HG03460 (cell line): ENCODE results near the gene ENOX1.
A peak's percentile ranks its signal among the peaks of the same experiment; 100 is the strongest.

ENCODE experiments used
- ATAC-seq: cut with Tn5 transposase; IDR thresholded peaks from one replicate; pipeline ENCODE4 v1.9.1; 2021; ENCODE audit not compliant: unreplicated experiment

ENOX1 gene

GRCh38 chr13:43785650-43786471 lies 911 bp downstream of the ENOX1 start:
- ATAC-seq: no peak

GRCh38 chr13:43785261-43785649 lies 1.5 kb downstream of the ENOX1 start:
- no peak for ATAC-seq

GRCh38 chr13:43784496-43784895 lies 2.3 kb downstream of the ENOX1 start:
- no peak for ATAC-seq

- ATAC-seq: no peak
These were observed 3.0 kb downstream of the ENOX1 start for GRCh38 chr13:43783820-43784219.

- no peak for ATAC-seq
These were observed 4.1 kb downstream of the ENOX1 start for GRCh38 chr13:43782686-43783085.

GRCh38 chr13:43780666-43781065 lies 6.1 kb downstream of the ENOX1 start:
- no peak for ATAC-seq

- no peak for ATAC-seq
These were observed 10.2 kb downstream of the ENOX1 start for GRCh38 chr13:43776501-43777079.

- no peak for ATAC-seq
These were observed 10.8 kb downstream of the ENOX1 start for GRCh38 chr13:43776006-43776405.

GRCh38 chr13:43773602-43774001 lies 13.2 kb downstream of the ENOX1 start:
- ATAC-seq: no peak

- ATAC-seq: no peak
These were observed 15.9 kb downstream of the ENOX1 start for GRCh38 chr13:43770871-43771270.

- ATAC-seq: no peak
These were observed 17.2 kb downstream of the ENOX1 start for GRCh38 chr13:43769529-43769928.

GRCh38 chr13:43767341-43767931 lies 19.3 kb downstream of the ENOX1 start:
- ATAC-seq: no peak

- no peak for ATAC-seq
These were observed 20.0 kb downstream of the ENOX1 start for GRCh38 chr13:43766725-43767124.

- no peak for ATAC-seq
These were observed 22.4 kb downstream of the ENOX1 start for GRCh38 chr13:43764349-43764748.

GRCh38 chr13:43763143-43763759 lies 23.5 kb downstream of the ENOX1 start:
- no peak for ATAC-seq

- ATAC-seq: no peak
These were observed 25.0 kb downstream of the ENOX1 start for GRCh38 chr13:43761616-43762315.

- no peak for ATAC-seq
These were observed 26.5 kb downstream of the ENOX1 start for GRCh38 chr13:43760257-43760656.

GRCh38 chr13:43758834-43759233 lies 27.9 kb downstream of the ENOX1 start:
- peak; percentile 62 for ATAC-seq

GRCh38 chr13:43757266-43757665 lies 29.5 kb downstream of the ENOX1 start:
- ATAC-seq: no peak

GRCh38 chr13:43755844-43756243 lies 30.9 kb downstream of the ENOX1 start:
- ATAC-seq: no peak

- ATAC-seq: no peak
These were observed 35.1 kb downstream of the ENOX1 start for GRCh38 chr13:43751624-43752023.
